HG03108 (cell line): ENCODE results near the gene HGFAC.
"Not testable (repeated sequence)": the region's sequence is repeated elsewhere in the genome, so short reads cannot be mapped to it uniquely, and the experiment has no call there.

Experiments
- ATAC-seq: cut with Tn5 transposase; IDR thresholded peaks from one replicate; pipeline ENCODE4 v1.9.1; 2021; ENCODE audit warnings: moderate library complexity; ENCODE audit not compliant: unreplicated experiment

HGFAC gene

DNA sequence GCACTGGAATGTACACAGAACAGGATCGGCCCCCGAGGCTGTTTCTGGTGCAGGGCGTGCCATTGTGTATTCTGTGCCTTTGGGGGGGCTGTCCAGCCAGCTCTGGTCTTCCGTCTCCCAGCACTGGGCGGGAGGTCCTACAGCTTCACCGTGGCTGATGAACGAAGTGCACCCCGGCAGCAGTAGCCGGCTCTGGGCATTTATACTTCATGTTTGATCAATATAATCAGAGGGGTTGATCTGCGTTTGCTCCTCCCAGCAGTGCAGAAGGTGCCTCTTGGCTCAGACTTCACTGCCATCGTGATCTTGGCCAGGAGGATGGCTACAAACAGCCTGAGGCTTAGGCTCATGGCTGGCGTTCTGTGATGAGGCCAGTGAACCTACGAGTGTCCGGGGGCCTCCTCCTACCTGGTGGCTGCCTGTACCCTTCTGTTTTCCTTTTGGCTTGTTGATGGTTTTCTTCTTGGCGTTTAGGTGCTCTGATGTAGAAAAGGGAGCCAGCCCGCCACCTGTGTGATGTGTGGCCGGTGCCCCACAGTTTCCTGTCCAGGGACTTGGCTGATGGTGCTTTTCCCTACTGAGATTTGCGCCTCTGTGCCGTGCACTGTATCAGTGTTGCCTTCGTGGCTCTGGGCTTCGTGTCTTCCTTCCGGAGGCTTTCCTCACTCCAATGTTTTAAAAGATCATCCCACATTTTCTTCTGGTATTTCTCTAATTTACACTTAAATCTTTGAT is 31.2 kb upstream of the HGFAC start:
- ATAC-seq, result no peak

DNA sequence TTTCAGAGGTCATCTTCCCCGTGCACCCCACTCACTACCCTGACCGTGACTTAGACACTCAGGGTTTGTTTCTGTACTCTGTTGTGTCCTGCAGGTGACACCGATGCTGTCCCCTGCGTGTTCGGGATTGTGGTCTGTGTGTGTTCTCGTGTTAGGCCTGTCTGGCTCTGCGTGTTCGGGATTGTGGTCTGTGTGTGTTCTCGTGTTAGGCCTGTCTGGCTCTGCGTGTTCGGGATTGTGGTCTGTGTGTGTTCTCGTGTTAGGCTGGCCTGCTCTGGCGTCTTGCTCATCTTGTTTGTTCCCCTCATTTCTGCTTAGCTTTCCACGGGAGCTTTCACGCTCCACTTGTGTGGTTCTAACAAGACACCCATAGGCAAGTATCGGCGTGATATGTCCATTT is 30.6 kb upstream of the HGFAC start:
- ATAC-seq, result not testable (repeated sequence)

DNA sequence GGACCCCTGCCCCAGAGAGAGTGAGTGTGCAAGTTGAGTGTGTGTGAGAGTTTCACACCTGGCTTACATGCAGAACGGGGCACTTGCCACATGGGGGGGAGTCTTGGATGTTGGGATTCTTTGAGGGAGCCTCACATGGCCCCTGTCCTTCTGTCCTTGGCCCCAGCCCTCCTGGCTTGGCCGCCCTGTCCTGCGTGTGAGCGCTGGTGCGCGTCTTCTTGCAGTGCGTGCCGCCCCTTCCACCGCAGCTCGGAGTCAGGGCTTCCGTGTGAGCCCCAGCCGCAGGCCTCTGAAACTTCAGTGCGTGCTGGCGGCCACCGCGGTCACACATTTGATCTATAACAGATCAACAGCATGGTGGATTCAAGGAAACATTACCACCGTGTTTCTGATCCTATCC is 30.1 kb upstream of the HGFAC start:
- no peak for ATAC-seq

GRCh38 chr4:3412257-3413020 is 29.3 kb upstream of the HGFAC start:
- ATAC-seq, result no peak

- no peak for ATAC-seq
Measured at GRCh38 chr4:3413217-3413671, 28.5 kb upstream of the HGFAC start.

DNA sequence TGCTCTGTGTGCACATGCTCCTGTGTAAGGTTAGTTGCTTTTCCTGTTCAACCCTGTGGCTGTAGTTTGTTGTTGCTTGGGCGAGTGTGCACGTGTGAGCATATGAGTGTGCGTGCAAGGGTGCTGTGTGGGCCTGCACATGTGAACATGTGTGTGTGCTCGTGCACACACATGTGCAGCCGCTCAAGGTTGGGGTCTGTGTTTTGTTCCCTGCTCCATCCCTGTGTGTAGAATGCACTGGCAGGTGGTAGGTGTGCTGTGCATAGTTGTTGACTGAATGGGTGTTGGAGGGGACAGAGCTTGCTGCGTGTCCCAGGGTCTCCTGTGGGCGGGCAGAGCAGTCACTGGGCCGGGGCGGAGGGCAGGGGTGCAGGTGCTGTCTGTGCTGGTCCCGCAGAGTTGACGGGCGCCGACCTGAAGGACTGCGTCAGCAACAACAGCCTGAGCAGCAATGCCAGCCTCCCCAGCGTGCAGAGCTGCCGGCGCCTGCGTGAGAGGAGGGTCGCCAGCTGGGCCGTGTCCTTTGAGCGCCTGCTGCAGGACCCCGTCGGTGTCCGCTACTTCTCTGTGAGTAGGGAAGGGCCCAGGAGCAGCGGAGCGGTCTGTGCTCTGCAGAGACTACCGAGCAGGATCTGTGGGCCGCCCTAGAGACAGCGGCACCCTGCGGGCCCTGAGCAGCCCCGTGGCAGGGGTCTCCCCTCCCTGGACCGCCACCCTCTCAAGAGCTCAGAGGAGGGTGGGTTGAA is 27.9 kb upstream of the HGFAC start:
- no peak for ATAC-seq

- ATAC-seq, result no peak
Measured at GRCh38 chr4:3414421-3415279, 27.1 kb upstream of the HGFAC start.

DNA sequence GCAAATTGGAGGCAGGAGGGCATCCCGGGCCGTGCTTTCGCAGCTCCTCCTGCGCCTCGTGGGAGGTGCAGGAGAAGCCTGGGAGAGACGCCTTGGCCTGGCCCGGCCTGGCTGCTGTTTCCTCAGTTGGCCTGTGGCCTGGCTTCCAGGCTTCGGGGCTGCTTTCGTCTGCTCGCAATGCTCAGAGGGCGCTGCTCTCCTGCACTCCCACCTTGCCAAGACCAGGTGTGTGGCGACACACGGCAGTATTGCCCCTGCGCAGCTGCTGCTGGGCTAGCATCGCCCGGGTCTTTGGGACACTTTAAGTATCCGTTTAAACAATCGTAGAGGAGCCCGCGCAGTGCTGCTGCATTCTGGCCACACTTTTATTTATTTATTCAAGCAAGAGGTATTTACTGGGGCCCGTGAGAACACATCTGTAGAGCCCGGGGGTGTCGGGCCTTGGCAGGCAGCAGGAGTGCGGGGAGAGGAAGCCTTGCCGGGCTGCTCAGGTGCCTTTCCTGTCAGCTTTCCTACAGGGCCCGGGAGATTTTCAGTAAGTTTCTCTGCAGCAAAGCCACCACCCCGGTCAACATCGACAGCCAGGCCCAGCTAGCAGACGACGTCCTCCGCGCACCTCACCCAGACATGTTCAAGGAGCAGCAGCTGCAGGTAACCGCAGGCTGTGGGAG is 26.2 kb upstream of the HGFAC start:
- ATAC-seq, result no peak

DNA sequence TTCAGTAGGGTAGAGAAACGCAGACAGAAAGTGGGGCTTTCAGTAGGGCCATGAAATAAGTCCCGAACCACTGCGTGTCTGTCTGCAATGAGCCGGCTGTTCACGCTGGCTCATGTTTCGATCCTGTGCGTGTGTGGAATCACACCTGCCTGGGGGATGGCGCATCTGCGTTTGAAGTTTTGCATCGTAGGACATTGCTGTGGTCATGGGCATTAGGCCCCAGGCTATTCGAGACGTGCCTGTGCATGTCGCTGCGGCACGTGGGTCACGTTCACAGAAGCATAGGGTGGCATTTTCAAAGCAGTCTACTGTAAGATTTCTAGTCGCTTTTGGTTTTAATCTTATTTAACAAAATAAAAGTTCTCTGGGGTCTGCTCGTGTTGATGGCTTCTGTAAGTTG is 25.5 kb upstream of the HGFAC start:
- no peak for ATAC-seq

GRCh38 chr4:3416821-3417221 is 24.9 kb upstream of the HGFAC start:
- ATAC-seq, result no peak

DNA sequence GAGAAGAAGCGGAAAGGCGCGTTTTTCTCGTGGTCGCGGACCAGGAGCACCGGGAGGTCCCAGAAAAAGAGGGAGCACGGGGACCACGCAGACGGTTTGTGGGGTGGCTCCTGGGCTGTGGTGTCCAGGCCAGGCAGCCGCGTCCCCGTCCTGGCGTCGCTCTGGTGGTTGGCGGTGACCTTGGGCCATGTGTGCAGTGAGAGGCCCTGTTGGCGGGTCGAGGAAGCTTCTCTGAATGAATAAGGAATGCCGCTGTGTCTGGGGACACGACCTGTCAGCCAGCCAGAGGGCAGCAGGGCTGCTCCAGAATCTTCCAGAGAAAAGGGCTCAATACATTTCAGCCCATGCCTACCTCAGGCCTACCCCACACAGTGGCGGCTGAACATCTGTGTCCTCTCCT is 24.3 kb upstream of the HGFAC start:
- ATAC-seq, result no peak

DNA sequence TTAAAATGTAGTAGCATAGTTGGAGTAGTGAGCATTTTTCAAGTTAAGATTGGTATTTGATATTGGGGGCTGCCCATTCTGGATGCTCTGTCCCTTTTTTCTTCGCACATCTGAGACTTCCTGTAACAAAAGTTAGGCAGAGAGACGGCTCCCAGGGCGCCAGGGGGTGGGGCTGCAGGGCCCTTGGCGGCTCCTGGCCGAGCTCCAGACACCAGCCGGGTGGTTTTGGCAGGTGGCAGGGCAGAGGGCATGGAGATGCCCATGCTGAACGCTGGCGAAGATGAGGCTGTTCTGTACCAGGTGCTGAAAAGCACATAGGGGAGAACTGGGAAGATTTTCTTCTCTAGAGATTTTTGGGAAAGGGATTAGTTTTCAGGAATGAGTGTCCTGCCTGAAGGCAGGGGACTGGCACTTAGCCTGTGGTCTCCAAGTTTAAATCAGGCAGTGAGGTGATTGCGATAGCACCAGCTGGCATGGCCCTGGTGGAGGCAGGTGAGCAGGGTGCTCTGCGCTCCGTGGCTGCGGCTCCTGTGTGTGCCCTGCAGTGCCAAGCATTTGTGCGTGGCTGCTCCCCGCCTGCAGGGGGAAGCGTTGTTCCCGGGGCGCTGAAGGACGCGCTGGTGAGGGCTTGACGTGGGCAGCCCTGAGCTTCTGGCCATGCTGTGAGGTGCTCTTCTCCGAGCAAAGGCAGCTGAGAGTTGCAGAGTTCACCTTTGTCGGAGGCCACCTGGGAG is 23.6 kb upstream of the HGFAC start:
- no peak for ATAC-seq

GRCh38 chr4:3419836-3420605 is 21.7 kb upstream of the HGFAC start:
- no peak for ATAC-seq

GRCh38 chr4:3420606-3420955 is 21.2 kb upstream of the HGFAC start:
- ATAC-seq, result no peak

DNA sequence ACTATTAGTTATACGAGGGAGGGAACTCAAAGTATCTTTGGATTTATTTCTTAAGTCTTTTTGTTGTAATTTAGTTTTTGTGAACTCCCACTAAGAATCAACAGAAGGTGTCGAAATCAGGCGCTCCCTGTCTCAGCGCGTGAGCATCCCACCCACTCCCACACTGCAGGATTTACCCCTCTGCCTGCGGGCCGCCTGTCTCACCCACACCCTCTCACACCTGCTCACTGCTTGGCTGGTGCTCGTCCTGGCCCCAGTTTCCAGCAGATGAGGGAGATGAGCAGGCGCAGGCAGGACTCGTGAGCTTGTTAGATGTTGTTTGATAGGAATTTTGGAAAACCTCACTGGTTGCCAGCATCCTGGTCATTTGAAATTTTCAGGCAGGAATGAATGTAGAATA is 20.8 kb upstream of the HGFAC start:
- no peak for ATAC-seq

- no peak for ATAC-seq
Measured at GRCh38 chr4:3421470-3421869, 20.3 kb upstream of the HGFAC start.

DNA sequence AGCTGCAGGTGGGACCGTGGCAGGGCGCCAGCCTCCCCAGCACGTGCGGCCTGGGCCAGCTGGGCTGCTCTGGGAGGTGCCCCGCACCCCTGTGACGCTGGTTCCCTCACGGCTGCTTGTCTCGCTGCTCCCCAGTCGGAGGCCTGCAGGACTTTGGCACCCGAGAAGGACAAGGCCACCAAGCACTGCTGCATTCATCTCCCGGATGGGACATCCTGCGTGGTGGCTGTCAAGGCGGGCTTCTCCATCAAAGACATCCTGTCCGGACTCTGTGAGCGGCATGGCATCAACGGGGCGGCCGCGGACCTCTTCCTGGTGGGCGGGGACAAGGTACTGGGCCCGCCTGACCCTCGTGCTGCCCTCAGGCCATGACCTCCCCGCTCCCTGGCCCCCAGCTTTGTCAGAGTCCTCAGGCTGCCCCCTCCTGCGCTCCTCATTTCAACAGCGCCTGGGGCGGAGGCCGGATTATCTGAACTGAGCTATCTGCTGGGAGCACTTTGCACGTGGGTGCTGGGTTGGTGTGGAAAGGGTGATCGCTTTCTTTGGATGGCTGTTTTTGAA is 19.4 kb upstream of the HGFAC start:
- ATAC-seq, result no peak

DNA sequence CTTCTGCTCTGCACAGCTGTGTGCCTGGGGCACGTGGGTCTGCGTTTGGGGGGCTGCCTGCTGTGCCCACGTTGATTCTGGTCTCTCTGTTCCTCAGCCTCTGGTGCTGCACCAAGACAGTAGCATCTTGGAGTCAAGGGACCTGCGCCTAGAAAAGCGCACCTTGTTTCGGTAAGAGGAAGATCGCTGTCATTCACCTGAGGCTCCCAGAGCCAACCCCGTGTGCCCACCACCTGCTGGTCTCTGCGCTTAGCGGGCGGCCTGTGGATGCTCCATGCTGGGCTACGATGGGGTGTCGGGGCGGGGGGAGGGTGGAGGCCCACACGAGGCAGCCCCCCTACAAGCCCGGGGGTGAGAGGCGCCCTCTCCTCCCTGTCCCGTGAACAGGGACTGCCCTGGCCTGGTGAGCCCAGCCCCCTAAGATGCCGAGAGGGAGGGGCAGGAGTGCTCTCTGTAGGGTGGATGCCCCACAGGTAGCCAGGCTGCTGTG is 18.9 kb upstream of the HGFAC start:
- no peak for ATAC-seq
